HL-60 (cell line): ENCODE measurements around the gene PHF13.
"Not testable (repeated sequence)": the region's sequence is repeated elsewhere in the genome, so short reads cannot be mapped to it uniquely, and the experiment has no call there.

Experiments
- DNase-seq, 2 experiments: peaks; one replicate each; pipeline ENCODE4 v3.0.0-alpha.2; 2010 to 2020; ENCODE audit warnings: low read depth in 1 of 2, low spot score in 1 of 2
- H3K27ac ChIP-seq: fragments of 250-450 bp; sonication (Bioruptor Pico); replicated peaks from 2 replicates; pipeline ENCODE4 v1.5.1; 2020; ENCODE audit warnings: mild to moderate bottlenecking, moderate library complexity
- H3K27me3 ChIP-seq: fragments of 250-450 bp; sonication (Bioruptor Pico); 2 replicates; pipeline ENCODE4 v1.5.1; 2021; ENCODE audit warnings: mild to moderate bottlenecking, moderate library complexity; ENCODE audit not compliant: insufficient read depth, poor library complexity, severe bottlenecking
- H3K4me3 ChIP-seq: replicated peaks from 2 replicates; pipeline ENCODE4 v1.5.1; 2011; ENCODE audit warnings: mild to moderate bottlenecking, control low read depth, low read length; ENCODE audit not compliant: insufficient read depth
- GABPA ChIP-seq: IDR thresholded peaks from 2 replicates; pipeline ENCODE4 v1.6.1; 2012; ENCODE audit warnings: low read depth
- POLR2AphosphoS5 ChIP-seq: IDR thresholded peaks from 2 replicates; pipeline ENCODE4 v1.6.1; 2012; ENCODE audit warnings: low read depth
- SPI1 ChIP-seq: IDR thresholded peaks from 2 replicates; pipeline ENCODE4 v1.6.1; 2012; ENCODE audit warnings: low read depth, mild to moderate bottlenecking, borderline replicate concordance
- TF ChIP-seq, protein P1 (sequence below): IDR thresholded peaks from 2 replicates; pipeline ENCODE4 v1.6.1; 2012; ENCODE audit warnings: low read depth; ENCODE audit not compliant: insufficient replicate concordance
- TF ChIP-seq, protein P2 (sequence below): IDR thresholded peaks from one replicate; pipeline ENCODE4 v1.5.1; 2011; ENCODE audit warnings: low read length, control low read depth, inconsistent platforms; ENCODE audit not compliant: insufficient read depth

The PHF13 gene

DNA sequence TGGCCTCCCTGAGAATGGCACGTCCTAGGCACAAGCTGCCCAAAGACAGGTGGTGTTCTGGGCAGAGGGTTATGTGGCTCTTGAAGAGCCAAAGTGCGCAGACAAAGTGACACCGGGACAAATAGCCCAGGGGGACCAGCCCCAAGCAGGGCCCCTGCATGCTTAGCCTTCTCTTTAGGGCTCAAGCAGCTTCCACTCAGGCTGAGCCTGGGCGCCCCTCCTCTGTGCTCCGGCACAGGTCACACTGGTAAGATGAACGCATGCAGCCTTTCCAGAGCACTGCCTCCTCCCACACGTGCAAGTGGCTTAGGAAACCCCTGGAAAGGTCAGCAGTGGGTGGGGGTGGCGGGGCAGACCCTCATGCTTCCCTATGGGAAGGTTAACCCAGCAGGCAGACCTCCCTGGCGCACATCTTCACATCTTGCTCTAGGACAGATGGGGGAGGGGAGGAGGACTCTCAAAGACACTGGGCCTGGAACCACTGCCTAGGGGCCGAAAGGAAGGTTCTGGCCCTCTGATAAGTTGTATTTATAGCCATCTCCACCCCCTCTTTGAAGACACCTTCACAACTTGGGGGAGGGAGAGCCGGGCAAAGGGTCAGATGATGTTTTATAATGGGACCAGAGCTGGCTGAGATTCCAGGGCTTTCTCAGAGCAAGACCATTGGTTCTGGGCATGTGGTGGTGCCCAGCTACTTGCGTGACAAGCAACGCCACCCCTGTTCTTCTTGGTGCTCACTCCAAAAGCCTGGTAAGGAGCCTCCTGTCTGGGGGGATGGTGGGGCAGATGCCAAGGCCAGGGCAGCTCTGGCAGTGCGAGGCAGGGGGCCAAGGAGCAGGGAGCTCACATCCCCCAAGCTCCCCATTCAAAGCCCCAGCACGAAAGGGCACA lies 16.4 kb upstream of the PHF13 start:
- no peak for DNase-seq
- no peaks in the 10 kb centered on the region for H3K27me3 ChIP-seq
- no peak overlapping the region for H3K4me3 ChIP-seq
- H3K27ac ChIP-seq, result no peak overlapping the region
- TF ChIP-seq SPI1, result no peak
- TF ChIP-seq, protein P1, sequence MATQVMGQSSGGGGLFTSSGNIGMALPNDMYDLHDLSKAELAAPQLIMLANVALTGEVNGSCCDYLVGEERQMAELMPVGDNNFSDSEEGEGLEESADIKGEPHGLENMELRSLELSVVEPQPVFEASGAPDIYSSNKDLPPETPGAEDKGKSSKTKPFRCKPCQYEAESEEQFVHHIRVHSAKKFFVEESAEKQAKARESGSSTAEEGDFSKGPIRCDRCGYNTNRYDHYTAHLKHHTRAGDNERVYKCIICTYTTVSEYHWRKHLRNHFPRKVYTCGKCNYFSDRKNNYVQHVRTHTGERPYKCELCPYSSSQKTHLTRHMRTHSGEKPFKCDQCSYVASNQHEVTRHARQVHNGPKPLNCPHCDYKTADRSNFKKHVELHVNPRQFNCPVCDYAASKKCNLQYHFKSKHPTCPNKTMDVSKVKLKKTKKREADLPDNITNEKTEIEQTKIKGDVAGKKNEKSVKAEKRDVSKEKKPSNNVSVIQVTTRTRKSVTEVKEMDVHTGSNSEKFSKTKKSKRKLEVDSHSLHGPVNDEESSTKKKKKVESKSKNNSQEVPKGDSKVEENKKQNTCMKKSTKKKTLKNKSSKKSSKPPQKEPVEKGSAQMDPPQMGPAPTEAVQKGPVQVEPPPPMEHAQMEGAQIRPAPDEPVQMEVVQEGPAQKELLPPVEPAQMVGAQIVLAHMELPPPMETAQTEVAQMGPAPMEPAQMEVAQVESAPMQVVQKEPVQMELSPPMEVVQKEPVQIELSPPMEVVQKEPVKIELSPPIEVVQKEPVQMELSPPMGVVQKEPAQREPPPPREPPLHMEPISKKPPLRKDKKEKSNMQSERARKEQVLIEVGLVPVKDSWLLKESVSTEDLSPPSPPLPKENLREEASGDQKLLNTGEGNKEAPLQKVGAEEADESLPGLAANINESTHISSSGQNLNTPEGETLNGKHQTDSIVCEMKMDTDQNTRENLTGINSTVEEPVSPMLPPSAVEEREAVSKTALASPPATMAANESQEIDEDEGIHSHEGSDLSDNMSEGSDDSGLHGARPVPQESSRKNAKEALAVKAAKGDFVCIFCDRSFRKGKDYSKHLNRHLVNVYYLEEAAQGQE, result no peak
- no peak for TF ChIP-seq GABPA

DNA sequence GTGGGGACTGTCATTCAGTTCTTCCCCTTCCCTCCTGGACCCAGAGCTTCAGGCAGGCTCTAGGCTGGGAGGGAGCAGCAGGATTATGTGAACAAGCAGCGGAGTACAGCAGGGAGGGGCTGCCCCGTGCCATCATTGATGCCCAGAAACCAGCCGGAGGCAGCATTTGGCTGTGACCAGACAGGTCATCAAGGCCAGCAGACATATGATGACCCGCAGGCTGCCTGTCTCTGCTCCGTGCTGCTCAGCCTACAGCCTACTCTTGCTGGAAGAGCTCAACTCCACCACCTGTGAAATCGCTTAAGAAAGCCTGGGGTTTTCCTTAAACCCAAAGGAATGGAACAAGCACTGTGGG lies 15.8 kb upstream of the PHF13 start:
- H3K4me3 ChIP-seq, result no peak overlapping the region
- no peak overlapping the region for H3K27ac ChIP-seq
- no peaks in the 10 kb centered on the region for H3K27me3 ChIP-seq
- no peak for DNase-seq
- TF ChIP-seq, protein P2, sequence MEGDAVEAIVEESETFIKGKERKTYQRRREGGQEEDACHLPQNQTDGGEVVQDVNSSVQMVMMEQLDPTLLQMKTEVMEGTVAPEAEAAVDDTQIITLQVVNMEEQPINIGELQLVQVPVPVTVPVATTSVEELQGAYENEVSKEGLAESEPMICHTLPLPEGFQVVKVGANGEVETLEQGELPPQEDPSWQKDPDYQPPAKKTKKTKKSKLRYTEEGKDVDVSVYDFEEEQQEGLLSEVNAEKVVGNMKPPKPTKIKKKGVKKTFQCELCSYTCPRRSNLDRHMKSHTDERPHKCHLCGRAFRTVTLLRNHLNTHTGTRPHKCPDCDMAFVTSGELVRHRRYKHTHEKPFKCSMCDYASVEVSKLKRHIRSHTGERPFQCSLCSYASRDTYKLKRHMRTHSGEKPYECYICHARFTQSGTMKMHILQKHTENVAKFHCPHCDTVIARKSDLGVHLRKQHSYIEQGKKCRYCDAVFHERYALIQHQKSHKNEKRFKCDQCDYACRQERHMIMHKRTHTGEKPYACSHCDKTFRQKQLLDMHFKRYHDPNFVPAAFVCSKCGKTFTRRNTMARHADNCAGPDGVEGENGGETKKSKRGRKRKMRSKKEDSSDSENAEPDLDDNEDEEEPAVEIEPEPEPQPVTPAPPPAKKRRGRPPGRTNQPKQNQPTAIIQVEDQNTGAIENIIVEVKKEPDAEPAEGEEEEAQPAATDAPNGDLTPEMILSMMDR, result no peak

DNA sequence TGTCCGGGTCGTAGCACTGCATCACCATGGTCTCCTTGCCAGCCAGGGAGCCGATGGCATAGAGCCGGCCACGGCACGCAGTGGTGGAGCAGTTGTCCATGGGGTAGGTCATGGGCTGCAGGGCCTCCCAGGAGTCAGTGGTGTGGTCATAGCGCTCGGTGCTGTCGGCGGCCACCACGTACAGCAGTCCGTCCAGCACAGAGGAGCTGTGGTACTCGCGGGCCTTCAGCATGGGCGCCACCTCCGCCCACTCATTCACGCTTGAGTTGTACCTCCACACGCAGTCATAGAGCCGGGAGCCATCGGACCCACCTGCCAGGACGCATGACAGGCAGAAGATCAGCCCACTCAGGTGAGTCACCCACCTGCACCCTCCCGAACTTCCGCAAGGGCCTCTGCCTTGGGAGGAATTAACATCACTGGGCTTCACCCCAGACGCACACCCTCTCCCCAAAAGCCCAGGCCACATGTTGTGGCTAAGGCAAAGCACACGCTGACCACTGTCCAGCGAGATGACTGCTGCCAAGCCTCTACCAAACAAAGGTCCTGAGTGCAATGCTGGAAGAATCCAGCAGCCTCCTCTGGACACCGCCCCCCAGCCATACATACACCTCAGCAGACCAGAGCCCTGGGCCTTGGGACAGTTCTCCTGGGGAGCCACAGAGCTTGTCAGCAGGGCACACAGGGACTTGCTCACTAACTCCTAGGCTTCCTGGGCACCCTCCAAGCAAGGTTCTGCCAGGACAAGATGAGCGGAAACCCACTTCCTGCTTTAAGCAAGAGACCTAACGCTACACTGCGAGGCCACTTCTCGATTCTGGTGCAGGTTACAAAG lies 14.2 kb upstream of the PHF13 start:
- peak overlapping the region; percentile 81 for H3K27ac ChIP-seq
- peak; percentile 85 for TF ChIP-seq SPI1
- TF ChIP-seq GABPA, result no peak
- TF ChIP-seq POLR2AphosphoS5, result no peak
- TF ChIP-seq, protein P1, result peak; percentile 39
- H3K4me3 ChIP-seq, result peak overlapping the region; percentile 93
- peak in 1 of 2 experiments; percentile 92 for DNase-seq
- H3K27me3 ChIP-seq, result no peaks in the 10 kb centered on the region

DNA sequence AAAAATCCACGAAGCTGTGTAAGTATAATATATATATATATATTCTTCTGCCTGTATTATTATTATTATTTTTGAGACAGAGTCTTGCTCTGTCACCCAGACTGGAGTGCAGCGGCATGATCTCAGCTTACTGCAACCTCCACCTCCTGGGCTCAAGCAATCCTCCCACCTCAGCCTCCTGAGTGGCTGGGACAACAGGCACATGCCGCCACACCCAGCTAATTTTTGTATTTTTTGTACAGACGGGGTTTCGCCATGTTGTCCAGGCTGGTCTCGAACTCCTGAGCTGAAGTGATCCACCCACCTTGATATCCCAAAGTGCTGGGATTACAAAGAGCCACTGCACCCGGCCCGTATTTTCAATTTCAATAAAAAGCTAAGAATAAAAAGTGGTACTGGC lies 13.5 kb upstream of the PHF13 start:
- H3K4me3 ChIP-seq, result peak overlapping the region; percentile 93
- DNase-seq, H3K27me3 ChIP-seq: not testable (repeated sequence)
- H3K27ac ChIP-seq, result peak overlapping the region; percentile 81

DNA sequence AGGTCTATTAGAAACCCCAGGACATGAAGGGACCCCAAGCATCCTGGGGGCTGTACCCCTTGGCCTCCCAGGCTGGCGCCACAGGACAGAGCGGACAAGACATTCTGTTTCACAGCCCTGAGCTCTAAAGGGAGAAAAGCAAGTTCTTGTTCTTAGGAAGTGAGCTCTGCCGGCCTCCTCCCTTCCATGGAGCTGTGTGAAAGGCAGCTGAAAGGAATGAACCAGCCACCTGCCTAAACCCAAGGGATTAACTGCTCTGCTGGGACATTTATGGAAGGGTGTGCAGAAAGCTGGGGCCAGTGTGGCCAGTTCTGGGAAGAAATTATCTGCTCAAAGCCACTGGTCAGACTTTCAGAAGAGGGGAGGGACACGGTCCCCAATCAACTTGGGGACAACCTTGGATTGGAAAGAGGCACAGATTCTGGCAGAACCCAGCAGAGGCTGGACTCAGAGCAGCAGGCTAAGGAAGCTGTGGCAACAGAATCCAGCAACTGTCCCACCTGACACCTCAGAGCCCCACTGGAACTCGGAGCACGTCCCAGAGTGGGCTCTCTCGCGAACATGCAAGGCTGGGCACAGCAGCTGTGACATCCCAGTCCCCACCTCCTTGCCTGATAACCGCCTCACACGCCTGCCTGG lies 13.0 kb upstream of the PHF13 start:
- Histone ChIP-seq H3K27ac (peak overlapping the region; percentile 81), H3K27me3 (no peaks in the 10 kb centered on the region), H3K4me3 (peak overlapping the region; percentile 93)
- DNase-seq, result no peak
- TF ChIP-seq, protein P1, result no peak
- no peak for TF ChIP-seq GABPA
- TF ChIP-seq SPI1, result no peak
- no peak; the same call in 1 of the 2 replicates for TF ChIP-seq POLR2AphosphoS5
- TF ChIP-seq, protein P2, result no peak
